Measurements from ENCODE around the gene CTSZ. TPM values are rescaled to one million over a fixed set of nuclear protein-coding genes. Genes with fewer than 3 reads are reported as not detected.
A peak's percentile ranks its signal among the peaks of the same experiment; 100 is the strongest.

CTSZ gene
- total RNA-seq, 5 donors from 2014 or later (not counting 1 experiment from before 2014, with no cell fraction given): 16.8 to 37.1 (median 26.1) TPM

GRCh38 chr20:59046862-59047261 lies 39.8 kb upstream of the CTSZ start:
- no peak for ATAC-seq (replicated peaks in 1 of 4)
- CTCF ChIA-PET: interaction anchor here in 1 of 2 donors (0.7 kb wide), 1 partner anchor 67 kb away, joined by 3 read pairs; no protein-coding TSS in a partner anchor
- Mint-ChIP-seq H3K4me3 (no peak overlapping the region), H3K4me1 (peaks cover 20 to 30% (median 21%) of the 10 kb centered on the region in 3 donors), H3K9me3 (no peaks in the 10 kb centered on the region), H3K27me3 (peaks cover 7 to 12% of the 10 kb centered on the region in 2 donors), H3K27ac (no peak overlapping the region), H3K36me3 (no peaks in the 10 kb centered on the region)
- Histone ChIP-seq H3K4me1 (ENCODE audit: control insufficient read depth in 1 of 2, extremely low read depth in 1 of 2, insufficient read depth in 2 of 2, low read length in 2 of 2) (peaks cover 10 to 18% of the 10 kb centered on the region in 2 experiments), H3K27me3 (replicated peaks in 1 of 2; ENCODE audit: control insufficient read depth in 2 of 2, extremely low read depth in 1 of 2, insufficient read depth in 2 of 2, low read length in 1 of 2) (peaks cover 0 to 9% of the 10 kb centered on the region in 2 experiments), H3K4me3 (ENCODE audit: control insufficient read depth in 1 of 2, extremely low read depth in 1 of 2, low read length in 1 of 2) (no peak overlapping the region), H3K27ac (ENCODE audit: low read length) (no peak overlapping the region), H3K36me3 (ENCODE audit: control insufficient read depth in 2 of 2, extremely low read depth in 1 of 2, insufficient read depth in 1 of 2, low read length in 1 of 2) (no peaks in the 10 kb centered on the region), H3K9me3 (no peaks in the 10 kb centered on the region)
- WGBS (ENCODE audit: insufficient coverage): 90% methylated on average over 1 of the region's 3 CpGs
- DNase-seq: no peak
- POLR2A ChIA-PET: interaction anchor here in 1 of 2 donors (0.7 kb wide), 1 partner anchor 68 kb away, joined by 3 read pairs; no protein-coding TSS in a partner anchor

GRCh38 chr20:59044796-59045195 lies 37.7 kb upstream of the CTSZ start:
- no peaks in the 10 kb centered on the region for H3K9me3 Mint-ChIP-seq
- DNase-seq (no peak), ATAC-seq (replicated peaks in 1 of 4) (no peak)
- H3K27me3 Mint-ChIP-seq: peaks cover 0 to 3% of the 10 kb centered on the region in 2 donors
- peaks cover 24 to 33% of the 10 kb centered on the region in 2 experiments for H3K4me1 ChIP-seq (ENCODE audit: control insufficient read depth in 1 of 2, extremely low read depth in 1 of 2, insufficient read depth in 2 of 2, low read length in 2 of 2)
- no peaks in the 10 kb centered on the region for H3K9me3 ChIP-seq
- H3K4me1 Mint-ChIP-seq: peaks cover 39 to 51% (median 41%) of the 10 kb centered on the region in 3 donors
- no peaks in the 10 kb centered on the region for H3K36me3 ChIP-seq (ENCODE audit: control insufficient read depth in 2 of 2, extremely low read depth in 1 of 2, insufficient read depth in 1 of 2, low read length in 1 of 2)
- H3K27ac ChIP-seq (ENCODE audit: low read length): no peak overlapping the region
- ChIA-PET CTCF (no interaction called here), POLR2A (no interaction called here)
- no peak overlapping the region for H3K4me3 Mint-ChIP-seq
- H3K4me3 ChIP-seq (ENCODE audit: control insufficient read depth in 1 of 2, extremely low read depth in 1 of 2, low read length in 1 of 2): no peak overlapping the region
- no peak overlapping the region for H3K27ac Mint-ChIP-seq
- peaks cover 7% of the 10 kb centered on the region for H3K36me3 Mint-ChIP-seq
- peaks cover 0 to 4% of the 10 kb centered on the region in 2 experiments for H3K27me3 ChIP-seq (replicated peaks in 1 of 2; ENCODE audit: control insufficient read depth in 2 of 2, extremely low read depth in 1 of 2, insufficient read depth in 2 of 2, low read length in 1 of 2)
- no CpG with 5 or more reads among the region's 3 CpGs for WGBS (ENCODE audit: insufficient coverage)

GRCh38 chr20:59044295-59044694 lies 37.2 kb upstream of the CTSZ start:
- Histone ChIP-seq H3K36me3 (ENCODE audit: control insufficient read depth in 2 of 2, extremely low read depth in 1 of 2, insufficient read depth in 1 of 2, low read length in 1 of 2) (no peaks in the 10 kb centered on the region), H3K4me3 (ENCODE audit: control insufficient read depth in 1 of 2, extremely low read depth in 1 of 2, low read length in 1 of 2) (no peak overlapping the region), H3K27ac (ENCODE audit: low read length) (peak overlapping the region; percentile 84), H3K9me3 (no peaks in the 10 kb centered on the region), H3K4me1 (ENCODE audit: control insufficient read depth in 1 of 2, extremely low read depth in 1 of 2, insufficient read depth in 2 of 2, low read length in 2 of 2) (peaks cover 27 to 33% of the 10 kb centered on the region in 2 experiments), H3K27me3 (replicated peaks in 1 of 2; ENCODE audit: control insufficient read depth in 2 of 2, extremely low read depth in 1 of 2, insufficient read depth in 2 of 2, low read length in 1 of 2) (no peaks in the 10 kb centered on the region)
- Mint-ChIP-seq H3K27ac (peak overlapping the region; percentile 86 to 88), H3K27me3 (peaks cover 0 to 2% of the 10 kb centered on the region in 2 donors), H3K36me3 (peaks cover 7% of the 10 kb centered on the region), H3K4me3 (no peak overlapping the region), H3K4me1 (peaks cover 44 to 56% (median 46%) of the 10 kb centered on the region in 3 donors), H3K9me3 (no peaks in the 10 kb centered on the region)
- no peak for ATAC-seq (replicated peaks in 1 of 4)
- ChIA-PET CTCF (interaction anchor here in 1 of 2 donors (0.8 kb wide), 1 partner anchor 12 kb away, joined by 6 read pairs; the partner anchor contains the start of gene ATP5F1E), POLR2A (interaction anchor here in 1 of 2 donors (0.6 kb wide), 1 partner anchor 161 kb away, joined by 3 read pairs; no protein-coding TSS in a partner anchor)
- no peak for DNase-seq
- no CpG with 5 or more reads among the region's 3 CpGs for WGBS (ENCODE audit: insufficient coverage)

GRCh38 chr20:59043698-59044097 lies 36.6 kb upstream of the CTSZ start:
- POLR2A ChIA-PET: interaction anchor here in 1 of 2 donors (0.5 to 3.3 kb wide), 8 partner anchors 12 to 601 kb away, joined by 3 to 31 read pairs (median 3); partner anchors contain the start of gene ATP5F1E
- Histone ChIP-seq H3K36me3 (ENCODE audit: control insufficient read depth in 2 of 2, extremely low read depth in 1 of 2, insufficient read depth in 1 of 2, low read length in 1 of 2) (no peaks in the 10 kb centered on the region), H3K27ac (ENCODE audit: low read length) (peak overlapping the region; percentile 84), H3K27me3 (replicated peaks in 1 of 2; ENCODE audit: control insufficient read depth in 2 of 2, extremely low read depth in 1 of 2, insufficient read depth in 2 of 2, low read length in 1 of 2) (no peaks in the 10 kb centered on the region), H3K4me3 (ENCODE audit: control insufficient read depth in 1 of 2, extremely low read depth in 1 of 2, low read length in 1 of 2) (no peak overlapping the region), H3K9me3 (no peaks in the 10 kb centered on the region), H3K4me1 (ENCODE audit: control insufficient read depth in 1 of 2, extremely low read depth in 1 of 2, insufficient read depth in 2 of 2, low read length in 2 of 2) (peaks cover 27 to 33% of the 10 kb centered on the region in 2 experiments)
- H3K36me3 Mint-ChIP-seq: peaks cover 7% of the 10 kb centered on the region
- peak overlapping the region; percentile 69 to 90 (median 86) for H3K4me3 Mint-ChIP-seq
- peak overlapping the region; percentile 86 to 88 for H3K27ac Mint-ChIP-seq
- ATAC-seq (replicated peaks in 1 of 4) (no peak), DNase-seq (peak in 1 of 35 experiments; percentile 47)
- WGBS (ENCODE audit: insufficient coverage): no CpG with 5 or more reads among the region's 3 CpGs
- H3K4me1 Mint-ChIP-seq: peaks cover 50 to 61% (median 51%) of the 10 kb centered on the region in 3 donors
- no peaks in the 10 kb centered on the region for H3K27me3 Mint-ChIP-seq
- CTCF ChIA-PET: interaction anchor here in 1 of 2 donors (0.8 to 1.3 kb wide), 4 partner anchors 11 to 79 kb away, joined by 4 to 8 read pairs (median 5); partner anchors contain the start of gene ATP5F1E
- H3K9me3 Mint-ChIP-seq: no peaks in the 10 kb centered on the region

GRCh38 chr20:59042796-59043631 lies 36.0 kb upstream of the CTSZ start:
- ChIA-PET CTCF (interaction anchor here in 1 of 2 donors (0.8 to 3.2 kb wide), 4 partner anchors 11 to 80 kb away, joined by 4 to 12 read pairs (median 6); partner anchors contain the start of gene ATP5F1E), POLR2A (interaction anchor here in 1 of 2 donors (0.6 to 3.3 kb wide), 7 partner anchors 11 to 601 kb away, joined by 3 to 31 read pairs (median 3); partner anchors contain the start of gene ATP5F1E)
- Histone ChIP-seq H3K9me3 (no peaks in the 10 kb centered on the region), H3K27me3 (replicated peaks in 1 of 2; ENCODE audit: control insufficient read depth in 2 of 2, extremely low read depth in 1 of 2, insufficient read depth in 2 of 2, low read length in 1 of 2) (no peaks in the 10 kb centered on the region), H3K4me3 (ENCODE audit: control insufficient read depth in 1 of 2, extremely low read depth in 1 of 2, low read length in 1 of 2) (peak overlapping the region; percentile 68 to 87), H3K36me3 (ENCODE audit: control insufficient read depth in 2 of 2, extremely low read depth in 1 of 2, insufficient read depth in 1 of 2, low read length in 1 of 2) (peaks cover 0 to 2% of the 10 kb centered on the region in 2 donors), H3K27ac (ENCODE audit: low read length) (peak overlapping the region; percentile 84), H3K4me1 (ENCODE audit: control insufficient read depth in 1 of 2, extremely low read depth in 1 of 2, insufficient read depth in 2 of 2, low read length in 2 of 2) (peaks cover 27 to 33% of the 10 kb centered on the region in 2 experiments)
- H3K27me3 Mint-ChIP-seq: no peaks in the 10 kb centered on the region
- peak overlapping the region; percentile 86 to 88 for H3K27ac Mint-ChIP-seq
- H3K9me3 Mint-ChIP-seq: no peaks in the 10 kb centered on the region
- DNase-seq: peak; percentile 86 to 97 (median 91)
- H3K4me3 Mint-ChIP-seq: peak overlapping the region; percentile 69 to 90 (median 86)
- H3K36me3 Mint-ChIP-seq: peaks cover 9% of the 10 kb centered on the region
- peaks cover 45 to 57% (median 49%) of the 10 kb centered on the region in 3 donors for H3K4me1 Mint-ChIP-seq
- WGBS (ENCODE audit: insufficient coverage): under 1% methylated on average over 49 of the region's 66 CpGs
- peak; percentile 95 to 98 (median 98) for ATAC-seq (replicated peaks in 1 of 4)

Data from T-cell (primary cell).